ENCODE measurements around the gene FAR2.
A peak's percentile ranks its signal among the peaks of the same experiment; 100 is the strongest.
"Not testable (repeated sequence)": the region's sequence is repeated elsewhere in the genome, so short reads cannot be mapped to it uniquely, and the experiment has no call there.

The FAR2 gene

DNA sequence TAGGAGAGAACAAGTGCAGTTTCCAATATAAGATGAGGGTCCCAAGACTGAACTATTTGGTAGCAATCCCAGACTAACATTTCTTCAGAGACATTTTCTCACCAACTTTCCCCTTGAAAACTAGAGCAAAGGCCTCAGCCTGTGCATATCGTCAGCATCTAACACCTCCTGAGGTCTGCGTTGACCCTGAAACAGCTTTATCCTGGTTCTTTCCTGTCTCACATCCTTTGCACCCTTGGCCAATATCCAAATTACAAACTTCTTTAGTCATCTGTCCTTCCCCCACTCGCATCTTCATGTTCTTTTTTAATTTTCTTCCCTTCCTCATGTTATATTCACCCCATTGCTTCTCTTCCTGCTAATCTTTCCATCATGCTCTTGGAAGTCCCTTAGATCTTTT lies 83.0 kb downstream of the FAR2 start:
- no peak for DNase-seq

DNA sequence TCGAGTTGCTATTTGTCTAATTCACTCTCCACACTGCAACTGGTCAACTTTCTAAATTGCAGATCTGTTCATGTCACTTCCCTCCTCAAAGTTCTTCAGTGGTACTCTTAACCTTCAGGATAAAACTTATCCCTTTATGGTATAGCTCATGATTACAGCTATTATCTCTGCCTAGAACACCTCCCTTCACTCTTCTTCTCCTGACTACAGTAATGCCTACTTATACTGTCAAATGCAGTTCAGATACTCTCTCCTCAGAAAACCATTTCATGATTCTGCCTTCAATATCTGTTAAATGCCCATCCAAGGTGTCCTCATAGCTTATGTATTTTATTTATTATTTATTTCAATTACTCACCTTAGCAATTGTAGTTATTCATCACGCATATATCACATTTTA lies 85.5 kb downstream of the FAR2 start:
- no peak for DNase-seq

DNA sequence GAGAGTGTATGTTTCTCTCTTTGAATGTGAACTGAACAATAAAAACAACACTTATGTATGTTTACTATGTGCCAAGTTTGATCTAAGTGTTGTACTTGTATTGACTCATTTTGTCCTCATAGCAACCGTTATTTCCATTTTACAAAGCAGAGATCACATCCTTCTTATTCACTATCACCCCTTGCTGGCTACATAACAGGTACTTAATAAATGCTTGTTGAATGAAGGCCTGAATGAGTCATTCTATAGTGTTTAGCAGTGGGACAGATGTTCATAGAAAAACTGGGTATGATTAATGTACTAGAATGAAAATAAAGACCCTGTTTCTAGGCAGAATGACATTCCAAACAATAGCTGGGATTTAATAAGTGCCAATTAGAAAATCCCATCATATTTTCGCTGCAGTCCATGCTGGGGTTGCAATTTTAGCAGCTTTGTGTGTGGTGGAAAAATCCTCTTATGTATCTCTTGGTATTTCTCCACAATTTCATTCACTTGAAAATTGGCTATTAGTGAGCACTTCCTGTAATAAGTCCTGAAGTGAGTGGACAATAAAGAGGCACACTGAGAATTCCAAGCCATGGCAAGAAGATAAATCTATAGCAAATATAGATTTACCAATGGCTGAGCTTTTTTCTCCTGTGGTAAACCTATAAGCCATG lies 86.0 kb downstream of the FAR2 start:
- no peak for DNase-seq

DNA sequence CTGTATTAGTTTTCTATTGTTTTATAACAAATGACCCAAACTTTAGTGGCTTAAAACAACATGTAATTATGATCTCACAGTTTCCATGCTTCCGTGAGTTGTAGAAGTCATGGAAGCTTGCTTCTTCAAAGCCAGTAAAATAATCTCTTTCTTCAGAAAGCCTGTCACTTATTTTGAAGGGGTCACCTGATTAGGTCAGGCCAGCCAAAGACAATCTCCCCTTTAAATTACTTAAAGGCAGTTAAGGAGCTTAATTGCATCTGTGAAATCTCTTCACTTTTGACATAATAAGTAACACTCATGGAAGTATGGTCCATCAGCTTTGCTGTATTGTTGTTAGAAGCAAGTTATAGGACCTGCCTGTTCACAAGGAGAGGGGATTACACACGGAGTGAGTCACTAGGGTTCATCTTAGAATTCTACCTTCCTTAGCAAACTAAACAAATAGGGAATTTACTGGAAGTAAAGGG lies 89.8 kb downstream of the FAR2 start:
- DNase-seq: no peak

DNA sequence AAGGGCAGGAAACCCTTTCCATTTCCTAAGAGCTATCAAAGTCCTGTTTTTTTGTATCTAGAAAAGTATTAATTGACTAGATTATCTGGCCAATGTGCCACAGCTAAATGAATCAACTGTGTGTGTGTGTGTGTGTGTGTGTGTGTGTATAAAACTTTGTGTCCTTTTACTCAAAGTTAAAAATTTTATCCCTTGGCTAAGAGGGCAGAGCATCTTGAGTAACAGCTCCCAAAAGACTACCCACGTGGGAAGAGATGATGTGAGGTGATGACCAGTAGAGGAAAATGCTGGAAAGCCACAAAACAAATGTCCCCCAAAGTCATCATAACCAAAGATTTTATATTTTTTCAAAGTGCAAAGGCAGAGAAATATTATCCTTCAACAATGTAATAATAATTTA lies 90.3 kb downstream of the FAR2 start:
- no peak for DNase-seq

- no peak for DNase-seq
These were observed 91.4 kb downstream of the FAR2 start for GRCh38 chr12:29240441-29240840.

GRCh38 chr12:29241821-29242591 lies 92.9 kb downstream of the FAR2 start:
- peak in 32 of 58 donors; percentile 2 to 79 (median 22) for DNase-seq

DNA sequence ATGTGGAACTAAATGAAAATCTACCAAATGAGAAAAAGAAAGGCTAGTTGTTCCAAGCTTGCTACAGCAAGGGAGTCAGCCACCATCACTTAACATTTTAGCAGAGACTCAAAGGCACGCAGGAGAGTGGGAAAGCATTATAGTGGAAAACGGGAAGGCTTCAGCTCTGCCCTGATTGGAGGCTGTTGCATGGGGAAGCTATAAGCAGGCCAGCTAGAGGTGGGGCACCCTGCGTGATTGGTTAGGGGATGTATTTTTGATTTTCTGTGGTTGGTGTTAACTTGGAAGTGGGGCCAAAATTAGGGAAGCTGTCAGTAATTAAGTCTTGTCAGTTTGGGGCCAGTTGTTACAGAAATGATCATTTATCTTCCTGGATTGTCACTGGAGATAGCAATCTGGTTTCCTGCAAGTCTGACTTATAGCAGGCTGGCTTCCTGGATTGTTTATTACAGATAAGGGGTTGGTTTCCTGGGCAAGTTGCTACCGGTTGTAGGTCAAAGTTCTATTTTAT lies 93.9 kb downstream of the FAR2 start:
- DNase-seq: peak in 1 of 58 donors; percentile 24

GRCh38 chr12:29244159-29244765 lies 95.2 kb downstream of the FAR2 start:
- no peak for DNase-seq

GRCh38 chr12:29245246-29245645 lies 96.2 kb downstream of the FAR2 start:
- DNase-seq: no peak

GRCh38 chr12:29249930-29250329 lies 100.9 kb downstream of the FAR2 start:
- no peak for DNase-seq

- no peak for DNase-seq
These were observed 105.0 kb downstream of the FAR2 start for GRCh38 chr12:29253906-29254625.

DNA sequence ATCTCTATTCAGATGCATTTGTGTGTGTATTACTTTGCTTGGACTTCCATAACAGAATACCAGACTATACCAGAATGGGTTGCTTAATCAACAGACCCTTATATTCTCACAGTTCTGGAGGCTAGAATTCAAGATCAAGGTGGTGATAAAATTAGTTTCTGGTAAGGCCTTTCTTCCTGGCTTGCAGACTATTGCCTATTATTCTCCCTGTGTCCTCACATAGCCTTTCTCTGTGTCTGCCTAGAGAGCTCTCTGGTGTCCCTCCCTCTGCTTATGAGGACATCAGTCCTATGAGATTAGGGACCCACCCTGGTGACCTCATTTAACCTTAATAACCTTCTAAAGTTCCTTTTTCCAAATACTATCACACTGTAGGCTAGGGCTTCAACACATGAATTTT lies 106.0 kb downstream of the FAR2 start:
- no peak for DNase-seq

DNA sequence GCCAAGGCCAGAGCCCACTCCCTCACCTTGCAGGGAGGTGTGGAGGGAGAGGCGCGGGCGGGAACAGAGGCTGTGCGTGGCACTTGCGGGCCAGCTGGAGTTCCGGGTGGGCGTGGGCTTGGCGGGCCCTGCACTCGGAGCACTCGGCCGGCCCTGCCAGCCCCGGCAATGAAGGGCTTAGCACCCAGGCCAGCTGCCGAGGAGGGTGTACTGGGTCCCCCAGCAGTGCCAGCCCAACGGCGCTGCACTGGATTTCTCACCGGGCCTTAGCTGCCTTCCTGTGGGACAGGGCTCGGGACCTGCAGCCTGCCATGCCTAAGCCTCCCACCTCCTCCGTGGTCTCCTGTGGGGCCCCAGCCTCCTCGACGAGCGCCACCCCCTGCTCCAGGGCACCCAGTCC lies 107.5 kb downstream of the FAR2 start:
- DNase-seq: no peak

DNA sequence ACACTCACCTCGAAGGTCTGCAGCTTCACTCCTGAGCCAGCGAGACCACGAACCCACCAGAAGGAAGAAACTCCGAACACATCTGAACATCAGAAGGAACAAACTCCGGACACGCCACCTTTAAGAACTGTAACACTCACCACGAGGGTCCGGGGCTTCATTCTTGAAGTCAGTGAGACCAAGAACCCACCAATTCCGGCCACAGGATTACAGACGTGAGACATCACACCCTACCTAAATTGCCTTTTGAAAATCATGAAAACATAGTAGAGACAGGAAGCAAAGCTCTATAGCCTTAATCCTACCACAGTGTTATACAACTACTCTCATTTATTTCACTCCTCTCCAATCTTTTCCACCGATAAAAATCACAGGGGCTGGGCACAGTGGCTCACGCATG lies 108.6 kb downstream of the FAR2 start:
- DNase-seq: not testable (repeated sequence)

DNA sequence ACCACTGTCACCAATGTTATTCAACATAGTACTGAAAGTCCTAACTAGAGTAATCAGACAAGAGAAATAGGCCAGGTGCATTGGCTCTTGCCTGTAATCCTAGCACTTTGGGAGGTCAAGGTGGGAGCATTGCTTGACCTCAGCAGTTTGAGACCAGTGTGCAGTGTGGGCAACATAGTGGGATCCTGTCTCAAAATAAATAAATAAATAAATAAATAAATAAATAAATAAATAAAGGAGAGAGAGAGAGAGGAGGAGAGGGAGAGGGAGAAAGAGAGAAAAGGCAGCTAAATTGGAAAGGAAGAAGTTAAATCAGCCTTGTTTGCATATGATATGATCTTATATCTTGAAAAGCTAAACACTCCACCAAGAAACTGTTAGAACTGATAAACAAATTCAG lies 115.3 kb downstream of the FAR2 start:
- DNase-seq: no peak

GRCh38 chr12:29269706-29270408 lies 120.8 kb downstream of the FAR2 start:
- no peak for DNase-seq

GRCh38 chr12:29270446-29270845 lies 121.4 kb downstream of the FAR2 start:
- no peak for DNase-seq

- no peak for DNase-seq
These were observed 124.2 kb downstream of the FAR2 start for GRCh38 chr12:29273178-29273843.

DNA sequence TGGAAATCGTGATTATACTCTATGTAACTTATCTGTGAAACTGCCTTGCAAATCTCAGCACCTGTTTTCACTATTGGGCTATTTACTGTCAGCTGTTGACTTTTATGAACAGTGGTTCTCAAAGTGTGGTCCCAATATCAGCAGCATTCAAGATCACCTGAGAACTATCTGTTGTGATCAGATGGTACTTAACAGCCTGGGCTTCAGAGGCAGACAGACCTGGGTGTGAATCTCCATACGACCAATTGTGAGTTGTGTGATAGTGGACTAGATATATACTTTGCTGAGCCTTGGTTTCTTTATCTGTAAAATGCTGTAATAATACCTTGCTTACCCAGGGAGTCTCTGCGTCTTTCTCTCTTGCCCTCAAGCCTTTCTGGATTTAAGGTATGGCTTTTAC lies 126.8 kb downstream of the FAR2 start:
- no peak for DNase-seq
